ENCODE data around the gene TCIRG1. TPM values are rescaled to one million over a fixed set of nuclear protein-coding genes. Genes with fewer than 3 reads are reported as not detected.

Gene TCIRG1
- total RNA-seq, 1 donor from 2014 or later: 10.7 TPM

DNA sequence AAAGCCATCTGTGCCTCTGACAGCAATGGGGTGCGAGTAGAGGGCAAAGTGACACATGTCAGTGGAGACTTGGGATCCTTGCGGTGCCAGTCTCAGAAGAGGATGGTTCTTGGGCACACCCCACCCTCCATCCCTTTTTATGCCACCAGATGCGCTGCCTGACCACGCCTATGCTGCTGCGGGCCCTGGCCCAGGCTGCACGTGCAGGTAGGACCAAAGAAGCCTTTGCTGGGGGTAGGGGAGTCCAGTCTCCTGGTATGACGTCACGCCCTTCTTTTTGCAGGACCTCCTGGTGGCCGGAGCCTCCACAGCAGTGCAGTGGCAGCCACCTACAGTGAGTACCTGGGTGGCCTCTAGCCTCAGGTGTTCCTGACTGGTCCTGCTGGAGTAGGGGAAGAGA is 6.8 kb upstream of the TCIRG1 start:
- Mint-ChIP-seq H3K4me1 (peaks cover 24% of the 10 kb centered on the region), H3K27me3 (ENCODE audit: insufficient read depth, low read depth) (peaks cover 12% of the 10 kb centered on the region), H3K9me3 (no peaks in the 10 kb centered on the region), H3K27ac (peak overlapping the region; percentile 43), H3K36me3 (peaks cover 6% of the 10 kb centered on the region), H3K4me3 (peak overlapping the region; percentile 97)
- Histone ChIP-seq H4K20me1 (ENCODE audit: low read depth) (peaks cover 3% of the 10 kb centered on the region), H3K36me3 (no peaks in the 10 kb centered on the region), H3K9ac (no peak overlapping the region), H2AFZ (replicated peaks) (no peak overlapping the region), H3K4me3 (no peak overlapping the region), H3K27me3 (no peaks in the 10 kb centered on the region), H3F3A (ENCODE audit: low read depth) (peaks cover 8% of the 10 kb centered on the region), H3K4me2 (peak overlapping the region; percentile 100), H3K4me1 (peaks cover 12% of the 10 kb centered on the region), H3K79me2 (ENCODE audit: low read depth) (peaks cover 36% of the 10 kb centered on the region), H3K9me3 (ENCODE audit: low read depth) (no peaks in the 10 kb centered on the region), H3K27ac (no peak overlapping the region)
- TF ChIP-seq EZH2 (IDR thresholded peaks at IDR 0.05) (no peak), EZH2phosphoT487 (IDR thresholded peaks at IDR 0.05) (no peak)
- TF ChIP-seq, protein P1, sequence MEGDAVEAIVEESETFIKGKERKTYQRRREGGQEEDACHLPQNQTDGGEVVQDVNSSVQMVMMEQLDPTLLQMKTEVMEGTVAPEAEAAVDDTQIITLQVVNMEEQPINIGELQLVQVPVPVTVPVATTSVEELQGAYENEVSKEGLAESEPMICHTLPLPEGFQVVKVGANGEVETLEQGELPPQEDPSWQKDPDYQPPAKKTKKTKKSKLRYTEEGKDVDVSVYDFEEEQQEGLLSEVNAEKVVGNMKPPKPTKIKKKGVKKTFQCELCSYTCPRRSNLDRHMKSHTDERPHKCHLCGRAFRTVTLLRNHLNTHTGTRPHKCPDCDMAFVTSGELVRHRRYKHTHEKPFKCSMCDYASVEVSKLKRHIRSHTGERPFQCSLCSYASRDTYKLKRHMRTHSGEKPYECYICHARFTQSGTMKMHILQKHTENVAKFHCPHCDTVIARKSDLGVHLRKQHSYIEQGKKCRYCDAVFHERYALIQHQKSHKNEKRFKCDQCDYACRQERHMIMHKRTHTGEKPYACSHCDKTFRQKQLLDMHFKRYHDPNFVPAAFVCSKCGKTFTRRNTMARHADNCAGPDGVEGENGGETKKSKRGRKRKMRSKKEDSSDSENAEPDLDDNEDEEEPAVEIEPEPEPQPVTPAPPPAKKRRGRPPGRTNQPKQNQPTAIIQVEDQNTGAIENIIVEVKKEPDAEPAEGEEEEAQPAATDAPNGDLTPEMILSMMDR (IDR thresholded peaks at IDR 0.05): no peak
- DNase-seq (ENCODE audit: low spot score): no peak

DNA sequence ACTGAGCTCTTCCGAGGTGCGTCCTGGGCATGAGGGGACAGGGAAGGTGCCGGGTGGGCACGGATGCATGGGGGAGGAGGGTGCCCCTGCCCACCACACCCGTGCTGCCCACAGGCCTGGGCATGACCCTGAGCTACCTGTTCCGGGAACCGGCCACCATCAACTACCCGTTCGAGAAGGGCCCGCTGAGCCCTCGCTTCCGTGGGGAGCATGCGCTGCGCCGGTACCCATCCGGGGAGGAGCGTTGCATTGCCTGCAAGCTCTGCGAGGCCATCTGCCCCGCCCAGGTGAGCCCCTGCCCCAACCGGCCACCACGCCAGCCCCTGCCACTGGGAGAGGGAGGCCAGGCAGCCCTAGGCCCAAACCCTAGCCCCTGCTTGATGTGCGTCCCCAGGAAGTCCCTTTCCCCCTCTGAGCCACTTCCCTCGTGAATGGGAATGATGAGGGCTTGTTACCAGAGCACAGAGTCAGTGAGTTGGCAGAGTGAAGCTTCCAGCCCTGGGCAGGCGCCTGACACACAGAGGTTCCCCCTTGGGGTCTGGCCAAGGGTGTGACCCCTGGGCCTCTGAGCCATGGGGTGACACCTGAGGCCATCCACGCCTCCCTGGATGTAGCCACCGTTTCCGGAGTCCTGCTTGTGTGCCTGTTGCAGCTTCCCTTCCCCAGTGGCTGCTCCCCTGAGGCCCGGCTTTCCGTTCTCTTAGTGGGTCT is 5.7 kb upstream of the TCIRG1 start:
- Histone ChIP-seq H3K79me2 (ENCODE audit: low read depth) (peaks cover 36% of the 10 kb centered on the region), H2AFZ (replicated peaks) (no peak overlapping the region), H3K4me2 (no peak overlapping the region), H3K4me1 (peaks cover 14% of the 10 kb centered on the region), H3K36me3 (no peaks in the 10 kb centered on the region), H3K9ac (no peak overlapping the region), H3K4me3 (no peak overlapping the region), H3K27ac (no peak overlapping the region), H3K9me3 (ENCODE audit: low read depth) (no peaks in the 10 kb centered on the region), H4K20me1 (ENCODE audit: low read depth) (peaks cover 3% of the 10 kb centered on the region), H3K27me3 (no peaks in the 10 kb centered on the region), H3F3A (ENCODE audit: low read depth) (peaks cover 17% of the 10 kb centered on the region)
- TF ChIP-seq, protein P1 (IDR thresholded peaks at IDR 0.05): no peak
- TF ChIP-seq EZH2phosphoT487 (IDR thresholded peaks at IDR 0.05): no peak
- TF ChIP-seq EZH2 (IDR thresholded peaks at IDR 0.05): no peak
- peaks cover 6% of the 10 kb centered on the region for H3K36me3 Mint-ChIP-seq
- DNase-seq (ENCODE audit: low spot score): no peak
- H3K27me3 Mint-ChIP-seq (ENCODE audit: insufficient read depth, low read depth): peaks cover 6% of the 10 kb centered on the region
- peak overlapping the region; percentile 58 for H3K4me3 Mint-ChIP-seq
- H3K4me1 Mint-ChIP-seq: peaks cover 21% of the 10 kb centered on the region
- no peaks in the 10 kb centered on the region for H3K9me3 Mint-ChIP-seq
- no peak overlapping the region for H3K27ac Mint-ChIP-seq

DNA sequence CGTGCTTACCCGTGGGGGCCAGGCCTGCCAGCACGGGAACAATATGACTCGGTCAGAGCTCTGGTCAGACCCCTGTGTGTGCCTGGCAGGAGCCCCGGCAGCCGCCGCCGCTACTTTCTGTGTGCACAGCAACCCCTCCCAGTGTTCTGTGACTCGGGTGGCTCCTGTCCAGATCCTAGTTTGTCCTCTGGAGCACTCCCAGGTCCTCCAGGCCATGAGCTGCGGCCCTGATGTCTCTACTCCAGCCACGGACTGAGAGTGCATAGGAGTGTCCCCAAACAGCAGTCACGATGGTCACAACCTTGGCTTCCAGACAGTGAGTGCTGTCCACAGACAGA is 5.1 kb upstream of the TCIRG1 start:
- Histone ChIP-seq H3K79me2 (ENCODE audit: low read depth) (peaks cover 34% of the 10 kb centered on the region), H3K4me1 (peaks cover 18% of the 10 kb centered on the region), H3F3A (ENCODE audit: low read depth) (peaks cover 23% of the 10 kb centered on the region), H3K27ac (no peak overlapping the region), H3K36me3 (no peaks in the 10 kb centered on the region), H4K20me1 (ENCODE audit: low read depth) (peaks cover 3% of the 10 kb centered on the region), H3K9me3 (ENCODE audit: low read depth) (no peaks in the 10 kb centered on the region), H2AFZ (replicated peaks) (no peak overlapping the region), H3K27me3 (no peaks in the 10 kb centered on the region), H3K9ac (no peak overlapping the region), H3K4me3 (no peak overlapping the region), H3K4me2 (no peak overlapping the region)
- TF ChIP-seq, protein P1 (IDR thresholded peaks at IDR 0.05): no peak
- TF ChIP-seq EZH2phosphoT487 (IDR thresholded peaks at IDR 0.05) (no peak), EZH2 (IDR thresholded peaks at IDR 0.05) (no peak)
- no peak for DNase-seq (ENCODE audit: low spot score)
- Mint-ChIP-seq H3K36me3 (peaks cover 6% of the 10 kb centered on the region), H3K27me3 (ENCODE audit: insufficient read depth, low read depth) (peaks cover 6% of the 10 kb centered on the region), H3K4me3 (peak overlapping the region; percentile 58), H3K27ac (no peak overlapping the region), H3K9me3 (no peaks in the 10 kb centered on the region), H3K4me1 (peaks cover 19% of the 10 kb centered on the region)

Data from neural progenitor cell (in vitro differentiated cells).